Measurements from ENCODE around the gene EDC4. TPM values are rescaled to one million over a fixed set of nuclear protein-coding genes. Genes with fewer than 3 reads are reported as not detected.

Gene EDC4
- total and polyA plus RNA-seq, 7 donors = 21.1 to 52.1 (median 33.8) TPM

DNA sequence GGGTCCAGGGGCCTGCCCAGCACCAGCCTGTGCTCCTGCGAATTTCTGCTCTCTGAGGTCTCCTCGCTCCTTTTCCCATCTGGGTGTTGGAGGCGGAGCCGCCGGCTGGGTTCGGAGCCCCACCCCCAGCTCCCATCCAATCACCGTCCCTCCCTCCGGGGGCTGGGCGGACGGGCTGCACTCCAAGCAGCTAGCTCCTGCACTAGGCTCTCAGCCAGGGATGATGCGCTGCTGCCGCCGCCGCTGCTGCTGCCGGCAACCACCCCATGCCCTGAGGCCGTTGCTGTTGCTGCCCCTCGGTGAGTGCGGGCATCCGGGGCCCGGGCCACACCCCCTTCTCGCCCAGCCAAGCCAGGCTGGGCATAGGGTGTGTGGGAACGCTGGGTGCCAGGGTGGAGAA lies 11.8 kb downstream of the EDC4 start, which contains the start of gene NRN1L:
Gene NRN1L (plus strand): TSS at position 202 of the 400 bp plus-strand sequence. CDS start 19 bp downstream, at position 221.
- peaks cover 57% of the 10 kb centered on the region for H3K4me1 ChIP-seq
- intact Hi-C loops (cut with DNase I) = loop anchor here (5.0 to 10.0 kb wide), 2 partner anchors 158 to 350 kb away; partner anchors contain the start of gene ESRP2 (in 1 of the 2)

DNA sequence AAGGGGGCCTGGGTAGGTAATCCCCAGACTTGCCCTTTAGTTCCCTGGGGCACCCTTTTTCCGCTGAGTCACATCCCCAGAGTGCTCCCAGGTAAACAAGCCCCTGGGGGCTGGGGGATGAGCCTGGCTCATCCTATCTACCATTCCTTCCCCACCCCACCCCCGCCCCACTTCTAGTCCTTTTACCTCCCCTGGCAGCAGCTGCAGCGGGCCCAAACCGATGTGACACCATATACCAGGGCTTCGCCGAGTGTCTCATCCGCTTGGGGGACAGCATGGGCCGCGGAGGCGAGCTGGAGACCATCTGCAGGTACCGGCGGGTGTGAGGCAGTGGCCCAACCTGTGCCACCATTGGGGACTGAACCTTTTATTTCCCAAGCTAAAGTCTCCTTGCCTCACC lies 12.7 kb downstream of the EDC4 start:
- WGBS, 3 donors = 83 to 95% (median 90%) methylated on average over 10 to 12 of the region's 12 CpGs
- peak overlapping the region; percentile 93 for H3K27ac ChIP-seq
- H3K27me3 ChIP-seq (ENCODE audit: insufficient read depth in 3 of 3, low read length in 2 of 3) = no peaks in the 10 kb centered on the region
- DNase-seq (no peak), ATAC-seq (no peak)
- H3K4me1 ChIP-seq = peaks cover 49% of the 10 kb centered on the region
- H3K9me3 ChIP-seq = no peaks in the 10 kb centered on the region
- no peak overlapping the region for H3K4me3 ChIP-seq
- intact Hi-C loops (cut with DNase I) = loop anchor here in 1 of 2 donors (10.0 kb wide), 1 partner anchor 349 kb away; the partner anchor contains the start of gene ESRP2
- TF ChIP-seq, protein P1, sequence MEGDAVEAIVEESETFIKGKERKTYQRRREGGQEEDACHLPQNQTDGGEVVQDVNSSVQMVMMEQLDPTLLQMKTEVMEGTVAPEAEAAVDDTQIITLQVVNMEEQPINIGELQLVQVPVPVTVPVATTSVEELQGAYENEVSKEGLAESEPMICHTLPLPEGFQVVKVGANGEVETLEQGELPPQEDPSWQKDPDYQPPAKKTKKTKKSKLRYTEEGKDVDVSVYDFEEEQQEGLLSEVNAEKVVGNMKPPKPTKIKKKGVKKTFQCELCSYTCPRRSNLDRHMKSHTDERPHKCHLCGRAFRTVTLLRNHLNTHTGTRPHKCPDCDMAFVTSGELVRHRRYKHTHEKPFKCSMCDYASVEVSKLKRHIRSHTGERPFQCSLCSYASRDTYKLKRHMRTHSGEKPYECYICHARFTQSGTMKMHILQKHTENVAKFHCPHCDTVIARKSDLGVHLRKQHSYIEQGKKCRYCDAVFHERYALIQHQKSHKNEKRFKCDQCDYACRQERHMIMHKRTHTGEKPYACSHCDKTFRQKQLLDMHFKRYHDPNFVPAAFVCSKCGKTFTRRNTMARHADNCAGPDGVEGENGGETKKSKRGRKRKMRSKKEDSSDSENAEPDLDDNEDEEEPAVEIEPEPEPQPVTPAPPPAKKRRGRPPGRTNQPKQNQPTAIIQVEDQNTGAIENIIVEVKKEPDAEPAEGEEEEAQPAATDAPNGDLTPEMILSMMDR (IDR thresholded peaks at IDR 0.05) = no peak
- H3K36me3 ChIP-seq (ENCODE audit: insufficient read depth in 1 of 2, low read depth in 1 of 2) = peaks cover 0 to 53% of the 10 kb centered on the region in 2 donors

More for the DNA sequence above, 11.8 kb downstream of the EDC4 start, which contains the start of gene NRN1L:
- H3K9me3 ChIP-seq = no peaks in the 10 kb centered on the region
- peak; percentile 26 to 34 (median 28) for ATAC-seq
- TF ChIP-seq, protein P1 (IDR thresholded peaks at IDR 0.05) = no peak
- 16 to 39% (median 25%) methylated on average over 22 of the region's 22 CpGs for WGBS, 3 donors
- H3K4me3 ChIP-seq = peak within 1 kb of the TSS; percentile 38
- peak; percentile 88 to 93 for DNase-seq
- H3K36me3 ChIP-seq (ENCODE audit: insufficient read depth in 1 of 2, low read depth in 1 of 2) = peaks cover 0 to 61% of the 10 kb centered on the region in 2 donors
- H3K27me3 ChIP-seq (ENCODE audit: insufficient read depth in 3 of 3, low read length in 2 of 3) = no peaks in the 10 kb centered on the region
- peak within 1 kb of the TSS; percentile 93 for H3K27ac ChIP-seq

DNA sequence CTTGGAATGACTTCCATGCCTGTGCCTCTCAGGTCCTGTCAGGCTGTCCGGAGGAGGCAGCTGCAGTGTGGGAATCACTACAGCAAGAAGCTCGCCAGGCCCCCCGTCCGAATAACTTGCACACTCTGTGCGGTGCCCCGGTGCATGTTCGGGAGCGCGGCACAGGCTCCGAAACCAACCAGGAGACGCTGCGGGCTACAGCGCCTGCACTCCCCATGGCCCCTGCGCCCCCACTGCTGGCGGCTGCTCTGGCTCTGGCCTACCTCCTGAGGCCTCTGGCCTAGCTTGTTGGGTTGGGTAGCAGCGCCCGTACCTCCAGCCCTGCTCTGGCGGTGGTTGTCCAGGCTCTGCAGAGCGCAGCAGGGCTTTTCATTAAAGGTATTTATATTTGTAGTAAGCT lies 13.1 kb downstream of the EDC4 start:
- Histone ChIP-seq H3K27me3 (ENCODE audit: insufficient read depth in 3 of 3, low read length in 2 of 3) (no peaks in the 10 kb centered on the region), H3K36me3 (ENCODE audit: insufficient read depth in 1 of 2, low read depth in 1 of 2) (peaks cover 0 to 49% of the 10 kb centered on the region in 2 donors), H3K9me3 (no peaks in the 10 kb centered on the region), H3K27ac (no peak overlapping the region), H3K4me1 (peaks cover 44% of the 10 kb centered on the region), H3K4me3 (no peak overlapping the region)
- WGBS, 3 donors = 89 to 95% (median 92%) methylated on average over 19 of the region's 19 CpGs
- TF ChIP-seq, protein P1 (IDR thresholded peaks at IDR 0.05) = no peak
- intact Hi-C loops (cut with DNase I) = loop anchor here in 1 of 2 donors (10.0 kb wide), 1 partner anchor 349 kb away; the partner anchor contains the start of gene ESRP2
- ATAC-seq (no peak), DNase-seq (no peak)

DNA sequence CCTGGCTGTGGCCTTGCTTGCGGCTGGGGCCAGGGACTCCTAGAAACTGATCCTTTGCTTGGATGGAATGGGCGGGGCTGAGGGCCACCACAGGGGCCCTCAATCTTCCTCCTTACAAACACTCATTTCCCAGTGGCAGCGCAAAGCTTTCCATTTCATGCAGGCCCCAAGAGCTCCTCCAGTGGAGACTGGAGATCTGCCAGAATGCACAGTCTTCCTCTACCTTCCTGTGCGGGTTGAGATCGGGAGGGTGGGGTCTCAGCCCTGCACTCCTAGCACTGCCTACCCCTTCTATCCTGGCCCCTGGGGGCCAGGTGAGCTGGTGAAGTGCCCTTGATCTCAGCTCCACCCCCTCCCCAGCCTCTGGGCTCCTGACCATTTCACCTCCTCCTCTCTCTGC lies 13.5 kb downstream of the EDC4 start:
- ATAC-seq (no peak), DNase-seq (no peak)
- no peak overlapping the region for H3K27ac ChIP-seq
- no peaks in the 10 kb centered on the region for H3K27me3 ChIP-seq (ENCODE audit: insufficient read depth in 3 of 3, low read length in 2 of 3)
- H3K4me1 ChIP-seq = peaks cover 40% of the 10 kb centered on the region
- WGBS, 3 donors = 88 to 96% (median 95%) methylated on average over 5 of the region's 5 CpGs
- H3K36me3 ChIP-seq (ENCODE audit: insufficient read depth in 1 of 2, low read depth in 1 of 2) = peaks cover 0 to 44% of the 10 kb centered on the region in 2 donors
- no peaks in the 10 kb centered on the region for H3K9me3 ChIP-seq
- TF ChIP-seq, protein P1 (IDR thresholded peaks at IDR 0.05) = no peak
- intact Hi-C loops (cut with DNase I) = loop anchor here in 1 of 2 donors (10.0 kb wide), 1 partner anchor 348 kb away; the partner anchor contains the start of gene ESRP2
- H3K4me3 ChIP-seq = no peak overlapping the region

Data from psoas muscle (tissue), 8 donors.